Panc1 (cell line): ENCODE data around the gene GPRIN2. TPM values are rescaled to one million over a fixed set of nuclear protein-coding genes. Genes with fewer than 3 reads are reported as not detected.

Experiments used
- ATAC-seq: fragments of 200-7000 bp; cut with Tn5 transposase; 2 replicates; pipeline ENCODE4 v1.9.1; 2020; ENCODE audit warnings: mild to moderate bottlenecking, moderate library complexity
- BruUV-seq: library from RNA; stranded (reverse); fragments of 400-500 nt; replicated peaks from 2 replicates; lab custom pipeline; 2021; lab: Mats Ljungman, UMichigan
- CTCF ChIA-PET: fragments of 300-600 bp; sonication (Branson Sonifier 250); formaldehyde crosslinking; loops from one replicate; lab custom pipeline; 2022; ENCODE audit warnings: antibody characterized with exemption; lab: Charles Lee
- POLR2A ChIA-PET: fragments of 300-600 bp; sonication (Branson Sonifier 250); formaldehyde crosslinking; loops from one replicate; lab custom pipeline; 2022; ENCODE audit warnings: antibody characterized with exemption; lab: Charles Lee
- DNase-seq: peaks from one replicate; pipeline ENCODE4 v3.0.0-alpha.2; 2010; ENCODE audit warnings: low read depth, low spot score
- H3K27ac ChIP-seq: 2 replicates; pipeline ENCODE4 v1.5.1; 2011; ENCODE audit warnings: mild to moderate bottlenecking, low read length, inconsistent platforms
- H3K27me3 ChIP-seq: fragments of 200-500 bp; sonication (Bioruptor generic); 2 replicates; pipeline ENCODE4 v1.6.0; 2014; ENCODE audit warnings: low read length, inconsistent platforms; ENCODE audit not compliant: control insufficient read depth, insufficient read depth
- H3K36me3 ChIP-seq: fragments of 200-500 bp; sonication (Bioruptor generic); 2 replicates; pipeline ENCODE4 v1.5.1; 2014; ENCODE audit warnings: inconsistent platforms, mild to moderate bottlenecking, low read length, moderate library complexity; ENCODE audit not compliant: control insufficient read depth, insufficient read depth
- H3K4me1 ChIP-seq: 2 replicates; pipeline ENCODE4 v1.5.1; 2011; ENCODE audit warnings: inconsistent platforms, mild to moderate bottlenecking, low read length, moderate library complexity; ENCODE audit not compliant: control insufficient read depth, insufficient read depth
- H3K4me3 ChIP-seq, 2 experiments: 2 replicates each; pipeline ENCODE4 v1.5.1; 2011 to 2012; ENCODE audit warnings: low read depth in 2 of 2, low read length in 2 of 2, mild to moderate bottlenecking in 2 of 2, inconsistent platforms in 1 of 2, moderate library complexity in 1 of 2
- H3K9me3 ChIP-seq: fragments of 200-500 bp; sonication (Bioruptor generic); 2 replicates; pipeline ENCODE4 v1.5.1; 2014; ENCODE audit warnings: low read depth, mild to moderate bottlenecking, inconsistent platforms, low read length, moderate library complexity; ENCODE audit not compliant: control insufficient read depth, insufficient read depth
- POLR2AphosphoS5 ChIP-seq: IDR thresholded peaks from 2 replicates; pipeline ENCODE4 v1.6.1; 2012; ENCODE audit warnings: mild to moderate bottlenecking, low read depth, low read length, moderate library complexity
- REST ChIP-seq, 2 experiments: IDR thresholded peaks; 2 replicates each; pipeline ENCODE4 v1.6.1; 2011 to 2012; ENCODE audit warnings: low read depth in 2 of 2, control low read depth in 1 of 2, low read length in 1 of 2, mild to moderate bottlenecking in 1 of 2, moderate library complexity in 1 of 2; ENCODE audit not compliant: insufficient read depth in 1 of 2
- SIN3A ChIP-seq: IDR thresholded peaks from 2 replicates; pipeline ENCODE4 v1.6.1; 2012; ENCODE audit warnings: low read depth, mild to moderate bottlenecking, low read length, moderate library complexity, borderline replicate concordance; ENCODE audit not compliant: insufficient read depth
- TCF7L2 ChIP-seq: IDR thresholded peaks from 2 replicates; pipeline ENCODE4 v1.6.1; 2011; ENCODE audit warnings: mild to moderate bottlenecking, low read depth, low read length, inconsistent platforms
- in situ Hi-C: cut with HindIII; loops from 2 replicates; pipeline ENCODE4 v1.10.0; 2016; ENCODE audit warnings: low sequenced_read_pairs, low pct_unique_long_range_greater_than_20kb
- intact Hi-C: fragments of 100-400 bp; cut with micrococcal nuclease; formaldehyde crosslinking; loops from one replicate; pipeline ENCODE4 v1.10.0; 2022; ENCODE audit not compliant: unreplicated experiment
- total RNA-seq: library from RNA; stranded (reverse); gene quantifications from one replicate; pipeline ENCODE4 v1.2.1, GENCODE V29; 2021; ENCODE audit not compliant: unreplicated experiment
- TF ChIP-seq, protein P1 (sequence below): fragments of 450-650 bp; IDR thresholded peaks from 2 replicates; pipeline ENCODE4 v1.5.1; 2017; ENCODE audit warnings: mild to moderate bottlenecking

GPRIN2 gene
- total RNA-seq, 1 experiment from 2014 or later = 12.9 TPM

- in situ Hi-C loops = no loop called here
These were observed 31.8 kb downstream of the GPRIN2 start for GRCh38 chr10:46524472-46525176.

DNA sequence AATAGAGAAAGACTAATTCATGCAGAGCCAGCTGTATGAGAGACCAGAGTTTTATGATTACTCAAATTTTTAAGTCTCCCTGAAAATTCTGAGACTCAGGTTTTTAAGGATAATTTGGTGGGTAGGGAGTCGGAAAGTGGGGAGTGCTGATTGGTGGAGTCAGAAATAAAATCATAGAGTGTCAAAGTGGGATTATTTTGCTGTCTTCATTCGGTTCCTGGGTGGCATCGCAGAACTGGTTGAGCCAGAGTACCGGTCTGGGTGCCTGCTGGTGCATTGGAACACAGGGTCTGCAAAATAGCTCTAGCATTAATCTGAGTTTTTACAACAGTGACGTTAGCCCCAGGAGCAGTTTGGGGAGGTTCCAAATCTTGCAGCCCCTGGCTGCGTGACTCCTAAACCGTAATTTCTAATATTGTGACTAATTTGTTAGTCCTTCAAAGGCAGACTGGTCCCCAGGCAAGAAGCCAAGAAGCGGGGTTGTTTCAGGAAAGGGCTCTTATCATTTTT is 32.4 kb downstream of the GPRIN2 start:
- no peaks in the 10 kb centered on the region for H3K9me3 ChIP-seq
- no peaks in the 10 kb centered on the region for H3K27me3 ChIP-seq
- H3K4me1 ChIP-seq = peaks cover 66% of the 10 kb centered on the region
- DNase-seq (no peak), ATAC-seq (peak; percentile 72)
- TSS peak; percentile 63 for BruUV-seq
- TF ChIP-seq TCF7L2 (peak; percentile 96), POLR2AphosphoS5 (peak; percentile 54; the same call in 1 of the 2 replicates), REST (IDR thresholded peaks at IDR 0.05; ENCODE audit: insufficient read depth in 1 of 2, low read depth in 2 of 2, low read length in 1 of 2) (no peak), SIN3A (no peak)
- TF ChIP-seq, protein P1, sequence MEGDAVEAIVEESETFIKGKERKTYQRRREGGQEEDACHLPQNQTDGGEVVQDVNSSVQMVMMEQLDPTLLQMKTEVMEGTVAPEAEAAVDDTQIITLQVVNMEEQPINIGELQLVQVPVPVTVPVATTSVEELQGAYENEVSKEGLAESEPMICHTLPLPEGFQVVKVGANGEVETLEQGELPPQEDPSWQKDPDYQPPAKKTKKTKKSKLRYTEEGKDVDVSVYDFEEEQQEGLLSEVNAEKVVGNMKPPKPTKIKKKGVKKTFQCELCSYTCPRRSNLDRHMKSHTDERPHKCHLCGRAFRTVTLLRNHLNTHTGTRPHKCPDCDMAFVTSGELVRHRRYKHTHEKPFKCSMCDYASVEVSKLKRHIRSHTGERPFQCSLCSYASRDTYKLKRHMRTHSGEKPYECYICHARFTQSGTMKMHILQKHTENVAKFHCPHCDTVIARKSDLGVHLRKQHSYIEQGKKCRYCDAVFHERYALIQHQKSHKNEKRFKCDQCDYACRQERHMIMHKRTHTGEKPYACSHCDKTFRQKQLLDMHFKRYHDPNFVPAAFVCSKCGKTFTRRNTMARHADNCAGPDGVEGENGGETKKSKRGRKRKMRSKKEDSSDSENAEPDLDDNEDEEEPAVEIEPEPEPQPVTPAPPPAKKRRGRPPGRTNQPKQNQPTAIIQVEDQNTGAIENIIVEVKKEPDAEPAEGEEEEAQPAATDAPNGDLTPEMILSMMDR = no peak
- intact Hi-C loops = no loop called here
- H3K4me3 ChIP-seq = peak overlapping the region in 1 of 2 experiments; percentile 5; a peak in 1 of 4 replicates
- H3K27ac ChIP-seq = peak overlapping the region; percentile 74
- ChIA-PET CTCF (no interaction called here), POLR2A (interaction anchor here (0.5 kb wide), 1 partner anchor 21 kb away, joined by 3 read pairs; no protein-coding TSS in a partner anchor)
- H3K36me3 ChIP-seq = no peaks in the 10 kb centered on the region
- in situ Hi-C loops = no loop called here

More at GRCh38 chr10:46524472-46525176, 31.8 kb downstream of the GPRIN2 start:
- ChIA-PET POLR2A (no interaction called here), CTCF (interaction anchor here (0.6 kb wide), 1 partner anchor 8 kb away, joined by 4 read pairs; no protein-coding TSS in a partner anchor)
- Histone ChIP-seq H3K27me3 (no peaks in the 10 kb centered on the region), H3K36me3 (no peaks in the 10 kb centered on the region), H3K9me3 (no peaks in the 10 kb centered on the region), H3K4me1 (peaks cover 66% of the 10 kb centered on the region), H3K4me3 (peak overlapping the region in 1 of 2 experiments; percentile 5; a peak in 2 of 4 replicates), H3K27ac (peak overlapping the region; percentile 74)
- peak; percentile 83 for ATAC-seq
- no TSS peak for BruUV-seq
- intact Hi-C loops = no loop called here
- TF ChIP-seq TCF7L2 (peak; percentile 87), POLR2AphosphoS5 (peak; percentile 50; the same call in 1 of the 2 replicates)
- TF ChIP-seq, protein P1 = no peak
- no peak for DNase-seq
